ENCODE results near the gene HBA2.
"Not testable (repeated sequence)": the region's sequence is repeated elsewhere in the genome, so short reads cannot be mapped to it uniquely, and the experiment has no call there.

HBA2 gene

GRCh38 chr16:200388-200787 is 27.7 kb downstream of the HBA2 start:
- no peak for DNase-seq (ENCODE audit: low read depth)
- TF ChIP-seq MYC (IDR thresholded peaks at IDR 0.05; ENCODE audit: low read depth, low read length) (no peak), POLR2A (IDR thresholded peaks at IDR 0.05; ENCODE audit: extremely low read depth, insufficient read length) (no peak), MAX (IDR thresholded peaks at IDR 0.05; ENCODE audit: low read depth, low read length) (no peak), CTCF (IDR thresholded peaks at IDR 0.05; ENCODE audit: low read depth, low read length) (no peak)
- H3K4me3 ChIP-seq (ENCODE audit: low read depth, low read length) = no peak overlapping the region

GRCh38 chr16:203246-203645 is 30.6 kb downstream of the HBA2 start:
- no peak overlapping the region for H3K4me3 ChIP-seq (ENCODE audit: low read depth, low read length)
- TF ChIP-seq POLR2A (IDR thresholded peaks at IDR 0.05; ENCODE audit: extremely low read depth, insufficient read length) (no peak), CTCF (IDR thresholded peaks at IDR 0.05; ENCODE audit: low read depth, low read length) (no peak), MAX (IDR thresholded peaks at IDR 0.05; ENCODE audit: low read depth, low read length) (no peak), MYC (IDR thresholded peaks at IDR 0.05; ENCODE audit: low read depth, low read length) (no peak)
- no peak for DNase-seq (ENCODE audit: low read depth)

GRCh38 chr16:204046-204445 is 31.4 kb downstream of the HBA2 start:
- not testable (repeated sequence) for DNase-seq (ENCODE audit: low read depth); H3K4me3 ChIP-seq (ENCODE audit: low read depth, low read length)

- H3K4me3 ChIP-seq (ENCODE audit: low read depth, low read length); DNase-seq (ENCODE audit: low read depth): not testable (repeated sequence)
Measured at GRCh38 chr16:209359-209758, 36.7 kb downstream of the HBA2 start.

- not testable (repeated sequence) for H3K4me3 ChIP-seq (ENCODE audit: low read depth, low read length); DNase-seq (ENCODE audit: low read depth)
Measured at GRCh38 chr16:211631-212180, 39.0 kb downstream of the HBA2 start.

- no peak overlapping the region for H3K4me3 ChIP-seq (ENCODE audit: low read depth, low read length)
- no peak for TF ChIP-seq MAX (IDR thresholded peaks at IDR 0.05; ENCODE audit: low read depth, low read length)
- no peak for TF ChIP-seq CTCF (IDR thresholded peaks at IDR 0.05; ENCODE audit: low read depth, low read length)
- no peak for TF ChIP-seq MYC (IDR thresholded peaks at IDR 0.05; ENCODE audit: low read depth, low read length)
- no peak for TF ChIP-seq POLR2A (IDR thresholded peaks at IDR 0.05; ENCODE audit: extremely low read depth, insufficient read length)
- no peak for DNase-seq (ENCODE audit: low read depth)
Measured at GRCh38 chr16:212999-213398, 40.3 kb downstream of the HBA2 start.

- H3K4me3 ChIP-seq (ENCODE audit: low read depth, low read length) = no peak overlapping the region
- no peak for TF ChIP-seq MYC (IDR thresholded peaks at IDR 0.05; ENCODE audit: low read depth, low read length)
- no peak for TF ChIP-seq MAX (IDR thresholded peaks at IDR 0.05; ENCODE audit: low read depth, low read length)
- no peak for TF ChIP-seq CTCF (IDR thresholded peaks at IDR 0.05; ENCODE audit: low read depth, low read length)
- TF ChIP-seq POLR2A (IDR thresholded peaks at IDR 0.05; ENCODE audit: extremely low read depth, insufficient read length) = no peak
- no peak for DNase-seq (ENCODE audit: low read depth)
Measured at GRCh38 chr16:220021-220420, 47.3 kb downstream of the HBA2 start.

Data from NB4 (cell line).